Measurements from ENCODE around the gene ARHGEF3. TPM values are rescaled to one million over a fixed set of nuclear protein-coding genes. Genes with fewer than 3 reads are reported as not detected.

Gene ARHGEF3
- total and polyA plus RNA-seq, 2 donors (not counting 3 experiments of a cell fraction or from before 2014, with no cell fraction given), result 6.7 to 16.3 TPM

DNA sequence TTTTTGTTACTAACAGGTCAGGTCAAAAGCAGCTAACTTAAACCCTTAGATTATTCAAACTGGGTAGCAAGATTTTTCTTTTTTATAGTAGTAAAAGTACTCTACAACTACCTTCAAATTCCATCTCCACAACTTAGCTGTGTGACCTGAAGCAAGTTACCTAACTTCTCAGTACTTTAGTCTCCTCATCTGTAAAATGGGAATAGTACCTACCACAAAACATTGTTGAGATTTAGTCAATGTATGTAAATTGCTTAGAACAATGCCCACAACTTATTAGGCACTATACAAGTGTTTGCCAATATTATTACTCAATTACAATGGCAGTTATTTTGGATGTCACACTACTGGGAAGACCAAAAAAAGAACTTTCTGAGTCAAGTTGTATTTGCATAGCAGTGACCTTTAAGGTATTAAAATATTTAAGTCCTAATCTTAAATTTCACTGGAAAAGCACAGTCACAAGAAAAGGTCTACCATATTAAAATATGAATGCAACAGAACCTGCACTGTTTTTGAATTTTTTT, 121.6 kb downstream of the ARHGEF3 start:
- CTCF ChIA-PET, result interaction anchor here (1.2 kb wide), 1 partner anchor 120 kb away, joined by 3 read pairs; no protein-coding TSS in a partner anchor
- FAIRE-seq, result no peak
- DNase-seq (ENCODE audit: low read depth, low spot score), result no peak
- no TSS peak for BruUV-seq (replicated peaks)
- intact Hi-C loops (cut with micrococcal nuclease) (no loop called here), dilution Hi-C loops (cut with MboI; ENCODE audit: extremely low pct_ligation_motif_present, low sequenced_read_pairs) (no loop called here)
- peaks cover 41% of the 10 kb centered on the region for H3K79me2 ChIP-seq (ENCODE audit: control insufficient read depth, insufficient read depth, low read length)
- no peak overlapping the region for H2AFZ ChIP-seq (ENCODE audit: low read depth, low read length)
- no peak overlapping the region for H3K9ac ChIP-seq (replicated peaks; ENCODE audit: extremely low read depth, insufficient read depth, low read length)
- no peaks in the 10 kb centered on the region for H3K9me3 ChIP-seq (replicated peaks; ENCODE audit: control insufficient read depth, insufficient read depth, low read length)
- POLR2A ChIA-PET, result no interaction called here
- no peak overlapping the region for H3K4me3 ChIP-seq (replicated peaks in 1 of 3; ENCODE audit: insufficient read depth in 1 of 3, low read depth in 1 of 3, low read length in 3 of 3)
- TF ChIP-seq GATA2 (IDR thresholded peaks at IDR 0.05; ENCODE audit: insufficient read depth, insufficient read length, low read depth, low read length), result no peak
- no peak for TF ChIP-seq JUN (IDR thresholded peaks at IDR 0.05; ENCODE audit: borderline replicate concordance, insufficient read depth, insufficient read length, low read depth)
- no peak for TF ChIP-seq MYC (IDR thresholded peaks at IDR 0.05; ENCODE audit: low read depth, low read length)
- TF ChIP-seq, protein P1, sequence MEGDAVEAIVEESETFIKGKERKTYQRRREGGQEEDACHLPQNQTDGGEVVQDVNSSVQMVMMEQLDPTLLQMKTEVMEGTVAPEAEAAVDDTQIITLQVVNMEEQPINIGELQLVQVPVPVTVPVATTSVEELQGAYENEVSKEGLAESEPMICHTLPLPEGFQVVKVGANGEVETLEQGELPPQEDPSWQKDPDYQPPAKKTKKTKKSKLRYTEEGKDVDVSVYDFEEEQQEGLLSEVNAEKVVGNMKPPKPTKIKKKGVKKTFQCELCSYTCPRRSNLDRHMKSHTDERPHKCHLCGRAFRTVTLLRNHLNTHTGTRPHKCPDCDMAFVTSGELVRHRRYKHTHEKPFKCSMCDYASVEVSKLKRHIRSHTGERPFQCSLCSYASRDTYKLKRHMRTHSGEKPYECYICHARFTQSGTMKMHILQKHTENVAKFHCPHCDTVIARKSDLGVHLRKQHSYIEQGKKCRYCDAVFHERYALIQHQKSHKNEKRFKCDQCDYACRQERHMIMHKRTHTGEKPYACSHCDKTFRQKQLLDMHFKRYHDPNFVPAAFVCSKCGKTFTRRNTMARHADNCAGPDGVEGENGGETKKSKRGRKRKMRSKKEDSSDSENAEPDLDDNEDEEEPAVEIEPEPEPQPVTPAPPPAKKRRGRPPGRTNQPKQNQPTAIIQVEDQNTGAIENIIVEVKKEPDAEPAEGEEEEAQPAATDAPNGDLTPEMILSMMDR (IDR thresholded peaks at IDR 0.05; ENCODE audit: extremely low read depth in 1 of 2, insufficient read depth in 1 of 2, low read depth in 1 of 2, low read length in 2 of 2), result no peak
- no peak for TF ChIP-seq EZH2 (IDR thresholded peaks at IDR 0.05; ENCODE audit: borderline replicate concordance, low read depth, low read length, severe bottlenecking)
- TF ChIP-seq POLR2A (IDR thresholded peaks at IDR 0.05; ENCODE audit: low read depth, low read length), result no peak
- TF ChIP-seq FOS (IDR thresholded peaks at IDR 0.05; ENCODE audit: borderline replicate concordance, insufficient read depth, low read length), result no peak
- TF ChIP-seq, protein P2, sequence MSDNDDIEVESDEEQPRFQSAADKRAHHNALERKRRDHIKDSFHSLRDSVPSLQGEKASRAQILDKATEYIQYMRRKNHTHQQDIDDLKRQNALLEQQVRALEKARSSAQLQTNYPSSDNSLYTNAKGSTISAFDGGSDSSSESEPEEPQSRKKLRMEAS (IDR thresholded peaks at IDR 0.05; ENCODE audit: insufficient read depth, insufficient read length), result no peak
- no peak for TF ChIP-seq POLR2AphosphoS5 (IDR thresholded peaks at IDR 0.05; ENCODE audit: insufficient read depth, low read depth, low read length)
- H3K27me3 ChIP-seq (ENCODE audit: control insufficient read depth in 2 of 2, insufficient read depth in 2 of 2, low read length in 2 of 2), result no peaks in the 10 kb centered on the region
- no peaks in the 10 kb centered on the region for H4K20me1 ChIP-seq (replicated peaks; ENCODE audit: control insufficient read depth, extremely low read depth, insufficient read depth, low read length)
- no peaks in the 10 kb centered on the region for H3K36me3 ChIP-seq (ENCODE audit: control insufficient read depth in 2 of 2, extremely low read depth in 1 of 2, insufficient read depth in 2 of 2, low read length in 2 of 2)
- peak overlapping the region; percentile 29 for H3K4me2 ChIP-seq (ENCODE audit: insufficient read depth, low read length)
- no peak overlapping the region for H3K27ac ChIP-seq (ENCODE audit: insufficient read depth, low read depth, low read length)
- no peaks in the 10 kb centered on the region for H3K9me1 ChIP-seq (replicated peaks; ENCODE audit: control insufficient read depth, extremely low read depth, insufficient read depth, low read length)
- H3K4me1 ChIP-seq (ENCODE audit: control insufficient read depth, extremely low read depth, insufficient read depth, low read length), result peaks cover 14% of the 10 kb centered on the region

Other genes starting within 250 kb of the ARHGEF3 start
- 20.4 and 20.7 TPM in 2 replicates for gene CCDC66, start 244.8 kb downstream of the ARHGEF3 start, total RNA-seq
- gene CCDC66, start 244.8 kb downstream of the ARHGEF3 start, polyA plus RNA-seq, result 5.0 and 5.6 TPM in 2 replicates
- gene TASOR, start 118.7 kb downstream of the ARHGEF3 start, total RNA-seq, result 44.5 TPM in 2 replicates
- 9.7 and 11.2 TPM in 2 replicates for gene TASOR, start 118.7 kb downstream of the ARHGEF3 start, polyA plus RNA-seq

Measured in endothelial cell of umbilical vein (primary cell).